Forelimb muscle (tissue), 1 donor: Measurements from ENCODE around the gene TBXAS1. TPM values are rescaled to one million over a fixed set of nuclear protein-coding genes. Genes with fewer than 3 reads are reported as not detected.

Experiments used
- DNase-seq: peaks from one replicate; pipeline ENCODE4 v3.0.0-alpha.2; 2013; ENCODE audit warnings: low read depth
- polyA plus RNA-seq: library from polyadenylated mRNA; unstranded; fragments of 120-200 nt; gene quantifications from one replicate; pipeline ENCODE4 v1.2.1, GENCODE V29; 2013; ENCODE audit not compliant: insufficient read length

The TBXAS1 gene
- polyA plus RNA-seq, 1 donor: 2.8 TPM

DNA sequence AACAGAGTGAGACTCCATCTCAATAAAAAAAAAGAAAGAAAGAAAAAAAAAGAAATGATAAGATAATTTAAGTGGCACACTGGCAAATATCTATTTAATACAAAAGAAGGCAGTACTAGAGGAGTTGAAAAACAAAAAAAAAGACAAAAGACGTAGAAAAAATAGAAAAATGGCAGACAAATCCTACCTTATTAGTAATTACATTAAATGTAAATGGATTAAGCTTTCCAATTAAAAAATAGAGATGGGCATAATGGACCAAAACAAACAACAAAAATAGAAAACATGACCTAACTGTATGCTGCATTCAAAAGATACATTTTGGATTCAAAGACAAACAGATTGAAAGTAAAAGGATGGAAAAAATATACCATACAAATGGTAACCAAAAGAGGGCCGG is 239.0 kb downstream of the TBXAS1 start:
- DNase-seq: no peak

DNA sequence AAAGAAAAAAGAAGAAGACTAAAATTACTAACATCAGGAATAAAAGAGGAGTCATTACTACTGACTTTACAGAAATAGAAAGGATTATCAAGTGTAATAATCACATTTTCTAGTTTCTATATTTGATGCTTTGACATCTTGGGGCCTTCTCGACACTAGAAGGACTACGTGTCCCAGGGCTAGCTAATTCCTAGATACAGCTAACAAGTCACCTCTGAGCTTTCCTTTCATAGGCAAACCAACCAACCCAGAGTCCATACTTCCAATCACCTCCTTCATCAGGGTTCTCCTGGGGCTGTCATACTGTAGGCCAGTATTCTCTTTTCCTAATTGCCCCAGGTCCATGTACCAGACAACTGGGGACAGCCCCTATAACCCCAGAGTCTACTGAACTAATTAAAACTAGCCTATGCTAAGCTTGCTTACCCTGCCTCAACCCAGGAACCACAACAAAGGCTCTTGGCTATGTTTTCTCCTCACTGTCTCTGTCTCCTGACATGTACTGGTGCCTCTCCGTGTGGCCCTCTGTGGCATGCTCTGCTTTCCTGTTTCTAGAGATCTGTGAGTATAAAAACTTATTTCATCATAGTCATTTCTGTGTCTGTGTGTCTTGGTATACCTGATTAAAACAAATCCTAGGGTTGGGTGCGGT is 240.4 kb downstream of the TBXAS1 start:
- no peak for DNase-seq

Other genes with a start within 250 kb of the TBXAS1 start
- 9.6 TPM for gene HIPK2, start 51.3 kb upstream of the TBXAS1 start, polyA plus RNA-seq
- gene PARP12, start 233.7 kb downstream of the TBXAS1 start, polyA plus RNA-seq: 11.3 TPM